Lower lobe of right lung (tissue), 2 donors: ENCODE results near the gene C5. TPM values are rescaled to one million over a fixed set of nuclear protein-coding genes. Genes with fewer than 3 reads are reported as not detected.

Experiments used
- ATAC-seq, 2 donors: fragments of 200-7000 bp; cut with Tn5 transposase; one replicate each; pipeline ENCODE4 v1.9.1; 2020 to 2022; ENCODE audit warnings: mild to moderate bottlenecking in 2 of 2, moderate library complexity in 2 of 2
- DNase-seq: peaks from one replicate; pipeline ENCODE4 v3.0.0-alpha.2; 2020
- H3K27ac ChIP-seq: fragments of 200-600 bp; one replicate; pipeline ENCODE4 v1.8.0; 2022
- H3K27me3 ChIP-seq: fragments of 200-600 bp; one replicate; pipeline ENCODE4 v1.8.0; 2022; ENCODE audit warnings: low read depth
- H3K36me3 ChIP-seq: fragments of 200-600 bp; one replicate; pipeline ENCODE4 v1.8.0; 2022; ENCODE audit warnings: mild to moderate bottlenecking
- H3K4me1 ChIP-seq: fragments of 200-600 bp; one replicate; pipeline ENCODE4 v1.8.0; 2022
- H3K4me3 ChIP-seq: fragments of 200-600 bp; one replicate; pipeline ENCODE4 v1.8.0; 2022; ENCODE audit warnings: mild to moderate bottlenecking
- H3K9me3 ChIP-seq: fragments of 200-600 bp; one replicate; pipeline ENCODE4 v1.8.0; 2022
- intact Hi-C: fragments of 100-400 bp; cut with DNase I; formaldehyde crosslinking; loops from one replicate; pipeline ENCODE4 v1.11.0; 2022
- total RNA-seq: library from RNA; stranded (reverse); fragmentation: NEBNext Ultra II Directional; extraction: Animal tissue kit (Norgen Biotek cat#: 25700); gene quantifications from one replicate; pipeline ENCODE4 v1.2.1, GENCODE V29; 2021
- TF ChIP-seq, protein P1 (sequence below): fragments of 200-600 bp; IDR thresholded peaks from one replicate; pipeline ENCODE4 v1.8.0; 2022; ENCODE audit warnings: antibody characterized with exemption, mild to moderate bottlenecking
- donor health status: DM: no; HTN: yes; CAD: no; lungs with severe emphysema.

C5 gene
- total RNA-seq, 1 donor from 2014 or later, result 22.1 TPM

DNA sequence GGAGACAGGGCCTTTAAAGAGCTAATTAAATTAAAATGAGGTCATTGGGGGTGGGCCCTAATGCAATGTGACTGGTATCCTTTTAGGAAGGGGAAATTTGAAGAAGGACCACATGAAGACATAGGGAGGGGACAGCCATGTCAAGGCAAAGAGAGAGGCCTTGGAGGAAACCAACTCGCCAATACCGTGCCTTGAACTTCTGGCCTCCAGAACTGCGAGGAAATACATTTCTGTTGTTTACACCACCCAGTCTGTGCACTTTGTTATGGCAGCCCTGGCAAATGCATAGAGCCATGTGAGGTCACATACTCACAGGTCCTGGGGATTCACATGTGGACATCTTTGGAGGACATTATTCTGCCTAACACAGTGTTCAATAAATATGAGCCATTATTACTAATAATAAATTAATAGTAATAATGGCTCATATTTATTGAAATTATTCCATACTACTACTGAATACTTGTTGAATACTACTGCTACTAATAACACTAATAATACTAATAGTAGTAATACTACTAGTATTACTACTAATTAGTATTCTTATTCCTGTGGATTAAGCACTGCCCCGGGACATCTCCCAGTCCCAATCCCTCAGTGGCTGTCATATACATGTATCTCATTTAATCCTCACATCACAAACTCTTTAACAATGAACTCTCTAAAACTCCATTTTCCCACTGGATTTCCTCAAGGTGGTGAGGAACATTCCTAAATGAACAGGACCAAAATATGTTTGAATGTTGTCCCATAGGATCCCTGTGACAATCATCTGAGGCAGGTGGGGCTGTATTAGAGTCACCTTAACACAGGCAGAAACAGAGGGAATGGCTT lies 131.9 kb downstream of the C5 start:
- H3K27ac ChIP-seq, result peak overlapping the region; percentile 62
- H3K9me3 ChIP-seq, result no peaks in the 10 kb centered on the region
- H3K36me3 ChIP-seq, result peaks cover 2% of the 10 kb centered on the region
- no peaks in the 10 kb centered on the region for H3K27me3 ChIP-seq
- H3K4me1 ChIP-seq, result peaks cover 39% of the 10 kb centered on the region
- intact Hi-C loops, result no loop called here
- no peak overlapping the region for H3K4me3 ChIP-seq
- DNase-seq (no peak), ATAC-seq (no peak)
- TF ChIP-seq, protein P1, sequence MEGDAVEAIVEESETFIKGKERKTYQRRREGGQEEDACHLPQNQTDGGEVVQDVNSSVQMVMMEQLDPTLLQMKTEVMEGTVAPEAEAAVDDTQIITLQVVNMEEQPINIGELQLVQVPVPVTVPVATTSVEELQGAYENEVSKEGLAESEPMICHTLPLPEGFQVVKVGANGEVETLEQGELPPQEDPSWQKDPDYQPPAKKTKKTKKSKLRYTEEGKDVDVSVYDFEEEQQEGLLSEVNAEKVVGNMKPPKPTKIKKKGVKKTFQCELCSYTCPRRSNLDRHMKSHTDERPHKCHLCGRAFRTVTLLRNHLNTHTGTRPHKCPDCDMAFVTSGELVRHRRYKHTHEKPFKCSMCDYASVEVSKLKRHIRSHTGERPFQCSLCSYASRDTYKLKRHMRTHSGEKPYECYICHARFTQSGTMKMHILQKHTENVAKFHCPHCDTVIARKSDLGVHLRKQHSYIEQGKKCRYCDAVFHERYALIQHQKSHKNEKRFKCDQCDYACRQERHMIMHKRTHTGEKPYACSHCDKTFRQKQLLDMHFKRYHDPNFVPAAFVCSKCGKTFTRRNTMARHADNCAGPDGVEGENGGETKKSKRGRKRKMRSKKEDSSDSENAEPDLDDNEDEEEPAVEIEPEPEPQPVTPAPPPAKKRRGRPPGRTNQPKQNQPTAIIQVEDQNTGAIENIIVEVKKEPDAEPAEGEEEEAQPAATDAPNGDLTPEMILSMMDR, result no peak

DNA sequence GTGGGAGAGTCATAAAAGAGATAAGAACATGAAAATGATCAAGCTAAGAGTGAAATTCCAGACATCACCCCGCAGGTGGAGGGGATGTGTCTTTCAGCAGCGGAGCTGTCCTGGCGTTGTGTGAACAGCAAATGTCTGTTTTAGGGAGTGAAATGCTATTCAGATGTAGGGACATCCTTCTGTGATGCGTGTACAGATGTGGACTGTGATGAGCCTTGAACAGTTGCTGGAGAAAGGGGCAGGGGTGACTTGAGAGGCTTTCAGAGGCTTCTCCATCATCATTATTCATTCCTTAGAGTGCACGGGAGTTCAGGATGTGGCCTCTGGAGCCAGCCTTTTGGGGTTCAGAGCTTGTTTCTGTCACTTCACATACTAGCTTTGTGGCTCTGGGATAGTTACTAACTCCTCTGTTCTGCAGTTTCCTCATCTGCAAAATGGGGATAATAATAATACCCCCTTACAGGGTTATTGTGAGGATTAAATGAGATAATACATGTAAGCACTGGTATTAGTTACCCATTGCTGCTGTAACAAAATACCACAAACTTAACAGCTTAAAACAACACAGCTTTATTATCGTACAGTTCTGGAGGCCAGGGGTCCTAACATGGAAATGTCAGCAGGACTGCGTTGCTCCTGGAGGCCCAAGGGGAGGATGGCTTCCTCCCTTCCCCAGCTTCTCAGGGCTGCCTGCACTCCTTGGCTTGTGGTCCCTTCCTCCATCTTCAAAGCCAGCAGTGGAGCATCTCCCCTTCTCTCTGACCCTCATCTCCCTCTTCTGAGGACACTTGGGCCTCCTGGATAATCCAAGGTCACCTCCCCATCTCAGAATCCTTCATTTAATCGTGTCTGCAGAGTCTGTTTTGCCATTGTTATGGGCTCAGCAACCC lies 132.8 kb downstream of the C5 start:
- ATAC-seq (no peak), DNase-seq (no peak)
- Histone ChIP-seq H3K27me3 (no peaks in the 10 kb centered on the region), H3K9me3 (no peaks in the 10 kb centered on the region), H3K36me3 (peaks cover 10% of the 10 kb centered on the region), H3K27ac (peak overlapping the region; percentile 31), H3K4me1 (peaks cover 39% of the 10 kb centered on the region), H3K4me3 (no peak overlapping the region)
- TF ChIP-seq, protein P1, result no peak
- intact Hi-C loops, result no loop called here

DNA sequence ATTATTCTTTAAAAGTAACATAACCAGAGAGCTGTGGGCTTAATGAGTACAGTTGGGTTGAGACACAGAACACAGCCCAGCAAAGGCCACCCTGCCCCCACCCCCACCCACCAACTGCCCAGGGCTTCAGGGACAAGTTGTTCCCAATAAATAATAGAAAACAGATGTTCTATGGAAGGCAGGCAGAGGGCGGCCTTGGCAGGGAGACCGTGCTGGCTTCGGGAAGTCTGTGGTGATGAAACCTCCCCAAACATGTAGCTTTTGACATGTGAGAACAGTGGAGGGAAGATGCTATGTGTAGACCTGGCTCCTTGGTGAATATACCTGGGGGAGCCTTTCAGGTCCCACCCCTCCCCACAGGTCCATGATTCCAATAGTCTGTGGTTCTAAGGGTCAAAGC lies 133.5 kb downstream of the C5 start:
- no peaks in the 10 kb centered on the region for H3K9me3 ChIP-seq
- no peak overlapping the region for H3K4me3 ChIP-seq
- peak; percentile 22 to 49 for ATAC-seq
- DNase-seq, result no peak
- TF ChIP-seq, protein P1, result no peak
- peaks cover 10% of the 10 kb centered on the region for H3K36me3 ChIP-seq
- no peaks in the 10 kb centered on the region for H3K27me3 ChIP-seq
- H3K27ac ChIP-seq, result peak overlapping the region; percentile 31
- intact Hi-C loops, result no loop called here
- peaks cover 39% of the 10 kb centered on the region for H3K4me1 ChIP-seq

DNA sequence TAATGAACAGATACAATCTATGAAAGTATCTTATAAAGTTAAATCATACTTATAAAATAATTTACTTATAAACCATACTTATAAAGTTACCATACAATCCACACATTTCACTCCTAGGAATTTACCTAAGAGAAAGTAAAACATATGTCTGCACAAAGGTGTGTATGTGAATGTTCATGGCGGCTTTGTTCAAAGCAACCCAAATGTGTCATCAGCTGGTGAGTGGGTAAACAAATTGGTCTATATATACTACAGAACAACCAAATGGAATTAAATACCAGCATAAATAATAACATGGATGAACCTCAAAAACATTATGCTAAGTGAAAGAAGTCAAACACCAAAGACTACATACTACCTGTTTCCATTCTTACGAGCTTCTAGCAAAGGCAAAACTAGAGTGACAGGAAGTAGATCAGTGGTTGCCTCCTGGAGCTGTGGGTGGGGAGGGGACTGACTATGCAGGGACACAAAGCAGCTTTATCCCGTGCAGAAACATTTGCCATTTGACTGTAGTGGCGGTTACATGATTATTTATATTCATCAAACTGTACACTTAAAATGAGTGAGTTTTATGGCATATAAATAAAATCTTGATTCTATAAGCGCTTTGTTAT lies 134.1 kb downstream of the C5 start:
- DNase-seq, result no peak
- Histone ChIP-seq H3K36me3 (peaks cover 14% of the 10 kb centered on the region), H3K4me3 (no peak overlapping the region), H3K9me3 (no peaks in the 10 kb centered on the region), H3K4me1 (peaks cover 36% of the 10 kb centered on the region), H3K27ac (peak overlapping the region; percentile 2), H3K27me3 (no peaks in the 10 kb centered on the region)
- TF ChIP-seq, protein P1, result no peak
- intact Hi-C loops, result no loop called here
- no peak for ATAC-seq

DNA sequence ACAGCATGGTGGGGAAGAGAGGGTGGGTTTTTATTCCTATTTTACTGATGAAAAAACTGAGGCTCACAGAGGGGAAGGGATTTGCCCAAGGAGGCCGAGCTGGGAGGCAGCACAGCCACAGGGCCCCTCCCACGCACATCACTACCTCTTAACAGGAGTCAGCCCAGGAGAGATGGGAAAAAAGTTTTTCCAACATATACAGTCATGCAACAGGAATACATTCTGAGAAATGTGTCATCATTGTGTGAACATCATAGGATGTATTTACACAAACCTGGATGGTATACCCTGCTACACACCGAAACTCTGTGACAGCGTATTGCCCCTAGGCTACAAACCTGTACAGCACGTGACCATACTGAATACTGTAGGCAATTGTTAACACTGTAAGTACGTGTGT lies 135.1 kb downstream of the C5 start:
- Histone ChIP-seq H3K27ac (no peak overlapping the region), H3K27me3 (no peaks in the 10 kb centered on the region), H3K36me3 (peaks cover 18% of the 10 kb centered on the region), H3K4me3 (no peak overlapping the region), H3K9me3 (no peaks in the 10 kb centered on the region), H3K4me1 (peaks cover 30% of the 10 kb centered on the region)
- no peak for ATAC-seq
- no peak for DNase-seq
- TF ChIP-seq, protein P1, result no peak
- intact Hi-C loops, result no loop called here
